ENCODE measurements around the gene PLCXD3.

PLCXD3 gene

GRCh38 chr5:41510176-41510831, at the start of gene PLCXD3:
TSS of gene PLCXD3 (minus strand) at chr5:41510601. CDS start at chr5:41510526, 75 bp downstream.
- DNase-seq (ENCODE audit: low read depth, low spot score), result no peak

- no peak for DNase-seq (ENCODE audit: low read depth, low spot score)
Observed at GRCh38 chr5:41559184-41559583, 48.8 kb upstream of the PLCXD3 start.

- no peak for DNase-seq (ENCODE audit: low read depth, low spot score)
Observed at GRCh38 chr5:41558295-41558694, 47.9 kb upstream of the PLCXD3 start.

DNA sequence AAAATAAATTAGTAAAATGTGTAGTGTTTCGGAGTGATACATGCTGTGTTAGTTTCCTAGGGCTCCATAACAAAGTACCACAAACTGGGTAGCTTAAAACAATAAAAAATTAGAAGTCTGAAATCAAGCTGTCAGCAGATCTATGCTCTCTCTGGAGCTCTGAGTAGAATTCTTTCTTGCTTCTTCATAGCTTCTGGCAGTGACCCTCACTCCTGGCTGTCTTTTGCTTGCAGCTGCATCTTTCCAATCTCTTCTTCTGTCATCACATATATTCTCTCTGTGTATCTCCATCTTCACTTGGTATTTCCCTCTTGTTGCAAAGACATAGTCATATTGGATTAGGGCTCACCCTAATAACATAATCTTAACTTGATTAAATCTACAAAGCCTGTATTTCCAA, 37.6 kb upstream of the PLCXD3 start:
- no peak for DNase-seq (ENCODE audit: low read depth, low spot score)

GRCh38 chr5:41542183-41542582, 31.8 kb upstream of the PLCXD3 start:
- no peak for DNase-seq (ENCODE audit: low read depth, low spot score)

DNA sequence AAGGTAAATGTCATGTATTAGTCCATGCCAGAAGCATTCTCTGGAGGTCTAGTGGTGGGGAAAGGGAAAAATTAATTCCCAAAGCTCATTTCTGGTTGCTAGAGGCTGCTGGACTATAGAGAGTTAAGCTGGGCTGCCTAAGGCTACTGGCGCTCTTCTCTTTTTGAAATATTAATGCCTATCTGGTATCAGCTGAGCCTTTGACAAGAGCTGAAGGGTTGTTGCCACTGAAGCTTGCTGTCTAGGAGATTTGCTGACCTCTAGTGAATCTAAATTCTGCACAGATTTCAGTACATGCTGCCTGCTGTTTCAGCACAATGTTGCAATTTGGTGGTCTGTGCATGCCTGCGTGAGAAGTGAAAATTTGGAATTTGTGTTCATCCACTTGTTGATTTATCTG, 29.1 kb upstream of the PLCXD3 start:
- no peak for DNase-seq (ENCODE audit: low read depth, low spot score)

DNA sequence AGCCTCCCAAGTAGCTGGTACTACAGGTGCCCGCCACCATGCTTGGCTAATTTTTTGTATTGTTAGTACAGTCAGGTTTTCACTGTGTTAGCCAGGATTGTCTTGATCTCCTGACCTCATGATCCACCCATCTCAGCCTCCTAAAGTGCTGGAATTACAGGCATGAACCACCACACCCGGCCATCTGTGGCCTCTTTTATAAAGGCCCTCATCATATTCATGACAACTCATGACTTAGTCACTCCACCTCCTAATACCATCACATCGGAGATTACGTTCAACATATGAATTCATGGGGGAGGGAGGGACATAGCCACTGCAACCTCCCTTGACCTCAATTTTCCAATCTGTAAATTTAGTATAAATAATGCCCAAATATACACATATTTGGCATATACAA, 27.2 kb upstream of the PLCXD3 start:
- DNase-seq (ENCODE audit: low read depth, low spot score), result no peak

- DNase-seq (ENCODE audit: low read depth, low spot score), result no peak
Observed at GRCh38 chr5:41532485-41532884, 22.1 kb upstream of the PLCXD3 start.

GRCh38 chr5:41527201-41527779, 16.9 kb upstream of the PLCXD3 start:
- no peak for DNase-seq (ENCODE audit: low read depth, low spot score)

- DNase-seq (ENCODE audit: low read depth, low spot score), result no peak
Observed at GRCh38 chr5:41526699-41527098, 16.3 kb upstream of the PLCXD3 start.

DNA sequence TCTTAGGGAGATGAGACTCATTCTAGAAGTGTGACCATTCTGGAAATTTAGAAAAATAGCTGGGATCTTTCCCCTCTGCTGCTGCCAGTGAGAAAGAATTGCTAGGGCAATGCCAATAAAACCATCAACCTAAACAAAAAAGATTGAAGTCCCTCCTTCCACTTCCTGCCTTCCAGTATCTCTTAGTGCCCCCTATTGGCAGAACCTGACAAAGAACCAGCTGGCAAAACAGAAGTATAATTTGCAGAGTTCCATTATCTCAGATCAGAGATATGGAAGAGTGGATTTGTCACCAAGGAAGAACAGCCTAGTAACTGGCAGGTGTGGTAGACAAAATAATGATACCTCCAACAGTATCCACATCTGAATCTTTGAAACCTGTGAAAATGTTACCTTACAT, 13.8 kb upstream of the PLCXD3 start:
- DNase-seq (ENCODE audit: low read depth, low spot score), result no peak

DNA sequence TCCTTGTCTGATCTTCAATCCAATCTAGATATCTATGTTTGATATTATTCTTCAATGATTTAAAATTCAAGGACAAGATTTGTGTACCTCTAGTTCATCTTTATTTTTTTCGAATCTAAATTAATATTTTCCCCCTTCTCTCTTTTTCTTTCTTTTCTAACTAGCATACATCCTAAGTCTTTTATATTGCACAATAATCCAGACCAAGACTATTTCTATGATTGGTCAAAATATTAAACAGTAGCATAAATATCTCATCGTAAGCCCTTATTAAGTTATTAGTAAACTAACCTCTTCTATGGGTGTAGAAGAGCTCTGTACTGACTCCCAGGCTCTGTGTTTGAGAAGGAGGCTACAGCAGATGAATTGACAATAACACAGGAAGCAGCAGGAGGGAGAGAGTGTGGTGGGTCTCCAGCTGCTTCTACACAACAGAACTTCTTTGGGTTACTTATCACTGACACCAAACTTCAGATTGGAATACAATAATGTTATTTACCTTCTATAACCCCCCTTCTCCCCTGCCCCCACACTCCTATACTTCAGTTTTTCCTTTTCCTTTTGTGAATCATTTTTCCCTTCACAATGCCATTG, 11.9 kb upstream of the PLCXD3 start:
- DNase-seq (ENCODE audit: low read depth, low spot score), result no peak

- no peak for DNase-seq (ENCODE audit: low read depth, low spot score)
Observed at GRCh38 chr5:41519801-41520200, 9.4 kb upstream of the PLCXD3 start.

DNA sequence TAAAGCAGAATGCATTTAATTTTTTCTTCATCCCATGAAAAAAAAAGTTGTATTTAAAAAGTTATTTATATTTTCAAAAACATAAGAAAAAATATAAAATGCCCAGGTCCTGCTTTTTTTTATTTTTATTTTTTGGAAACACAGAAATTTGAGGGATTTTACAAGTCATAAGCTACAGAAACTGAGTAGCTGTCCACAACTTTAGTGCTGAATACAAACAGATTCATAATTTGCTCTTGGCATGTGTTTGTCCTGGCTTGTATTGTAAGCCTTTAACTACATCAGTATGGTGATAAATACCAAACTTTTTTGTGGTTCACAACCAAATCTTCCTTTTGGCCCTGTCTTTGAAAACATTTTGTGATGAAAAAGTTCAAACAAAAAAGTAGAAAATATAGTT, 7.5 kb upstream of the PLCXD3 start:
- no peak for DNase-seq (ENCODE audit: low read depth, low spot score)

DNA sequence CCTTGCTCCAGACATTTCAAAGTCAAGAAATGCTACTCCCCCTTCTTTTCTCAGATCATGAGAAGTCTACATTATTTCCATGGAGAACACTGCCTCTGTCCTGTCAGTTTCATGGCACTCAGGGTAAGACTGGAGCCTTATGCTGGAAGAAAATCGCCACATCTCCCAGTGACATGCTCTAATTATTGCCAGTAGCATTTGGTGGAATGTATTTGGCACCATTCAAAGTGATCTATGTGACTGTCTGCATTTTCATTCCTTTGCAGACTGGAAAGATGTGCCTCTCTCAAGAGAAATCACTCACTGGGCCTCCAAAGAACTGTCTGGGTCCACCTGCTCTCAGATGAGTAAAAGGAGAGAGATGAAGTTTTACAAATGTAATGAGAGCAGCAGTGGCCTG, 840 bp upstream of the PLCXD3 start:
- no peak for DNase-seq (ENCODE audit: low read depth, low spot score)

DNA sequence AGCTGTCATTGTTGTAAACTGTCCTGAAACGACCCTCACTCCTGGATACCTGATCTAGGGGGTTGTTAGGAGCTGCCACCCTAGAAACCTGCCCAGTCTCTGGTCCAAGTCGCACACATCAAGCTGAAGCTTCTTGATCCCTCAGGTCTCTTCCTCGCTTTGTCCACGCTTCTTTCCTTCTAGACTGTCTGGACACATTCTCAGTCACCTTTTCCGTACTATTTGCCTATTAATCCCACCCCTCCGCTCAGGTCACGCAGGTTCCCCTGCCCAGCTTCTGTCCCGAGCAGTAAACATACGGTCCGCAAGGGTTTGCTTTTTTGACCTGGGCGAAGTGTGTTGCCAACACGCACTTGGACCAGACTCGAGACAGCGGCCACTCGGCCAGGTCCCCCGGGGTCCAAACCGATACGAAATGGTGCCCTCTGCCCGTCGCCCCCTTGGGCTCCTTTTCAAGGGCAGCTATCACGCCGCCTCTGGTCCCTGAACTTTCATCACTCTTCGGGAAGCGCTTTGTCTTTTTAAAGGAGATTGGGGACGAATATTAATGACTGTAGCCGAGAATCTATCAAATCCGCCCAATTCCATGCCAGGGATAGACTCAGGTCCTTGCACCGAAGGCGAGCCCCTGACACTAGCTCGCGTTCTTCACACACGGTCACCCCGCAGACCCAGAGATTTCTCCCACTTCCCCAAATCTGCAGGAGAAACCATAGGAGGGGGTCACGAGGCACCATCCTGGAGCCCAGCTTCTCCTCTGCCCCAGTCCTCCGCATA, 814 bp downstream of the PLCXD3 start:
- DNase-seq (ENCODE audit: low read depth, low spot score), result no peak

DNA sequence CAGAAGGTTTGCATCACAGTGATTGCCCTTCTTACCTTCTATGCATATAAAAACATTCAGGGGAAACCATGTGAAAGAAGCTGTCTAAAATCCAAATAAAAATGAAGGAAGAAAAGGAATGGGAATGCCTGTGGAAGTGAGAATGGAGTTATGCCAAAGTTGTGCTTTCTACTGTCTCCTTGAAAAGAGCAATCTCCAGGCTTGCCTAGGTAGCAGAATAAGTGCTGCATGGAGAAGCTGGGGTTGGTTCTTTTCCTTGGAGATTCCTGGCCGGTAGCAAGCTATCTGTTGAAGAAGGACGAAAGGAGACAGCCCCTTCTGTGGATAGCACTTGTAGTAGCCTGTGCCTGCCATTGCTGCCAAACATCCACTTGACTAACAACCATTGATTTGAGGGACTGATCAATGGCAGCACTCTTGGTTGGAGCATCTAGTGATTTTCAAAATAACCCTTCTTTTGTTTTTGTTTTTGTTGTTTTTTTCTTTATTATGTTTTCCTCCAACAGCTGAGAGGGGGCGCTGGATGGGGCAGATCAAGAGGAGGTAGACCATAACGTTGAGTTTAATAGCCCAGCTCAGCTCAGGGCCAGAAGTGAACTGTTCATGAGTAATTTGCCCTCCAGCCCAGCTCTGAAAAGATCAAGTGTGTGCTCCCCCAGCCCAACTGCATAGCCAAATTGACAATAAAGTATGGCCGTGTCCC, 1.6 kb downstream of the PLCXD3 start:
- no peak for DNase-seq (ENCODE audit: low read depth, low spot score)

GRCh38 chr5:41508186-41508585, 2.2 kb downstream of the PLCXD3 start:
- no peak for DNase-seq (ENCODE audit: low read depth, low spot score)

DNA sequence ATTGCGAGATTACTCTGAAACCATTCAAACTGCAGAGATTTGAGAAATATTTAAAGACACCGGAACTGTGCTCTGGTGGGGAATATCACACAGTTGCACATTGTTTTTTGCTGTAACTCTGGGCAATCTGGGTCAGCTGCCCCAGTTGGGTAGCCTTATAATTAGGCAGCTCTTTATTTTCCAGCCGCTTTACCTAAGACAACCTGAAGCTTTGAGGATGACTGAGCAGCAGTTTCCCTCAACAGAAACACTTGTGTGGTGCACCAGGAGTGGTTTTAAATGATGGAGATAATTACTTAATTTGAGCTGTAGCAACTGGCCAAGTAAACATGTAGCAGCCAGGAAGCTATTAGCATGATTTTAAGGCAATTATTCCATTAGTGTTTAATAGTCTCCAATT, 2.9 kb downstream of the PLCXD3 start:
- DNase-seq (ENCODE audit: low read depth, low spot score), result no peak

DNA sequence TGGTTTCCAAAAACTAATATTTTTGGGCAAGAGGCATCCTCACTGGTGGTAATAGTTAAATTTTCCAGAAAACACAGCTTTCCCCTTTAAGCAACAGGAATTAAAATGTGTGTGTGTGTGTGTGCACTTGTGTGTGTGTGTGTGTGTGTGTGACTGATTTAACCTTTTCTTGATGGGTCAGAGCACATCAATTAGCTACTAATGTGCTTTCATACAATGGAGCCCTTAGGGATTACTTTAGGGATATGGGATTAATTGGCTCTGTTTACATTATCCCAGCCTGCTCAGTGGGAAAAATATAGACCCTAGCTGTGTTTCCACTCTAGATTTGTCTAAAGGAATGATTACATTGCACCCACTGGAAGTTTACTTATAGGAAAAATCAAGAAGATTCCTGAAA, 6.5 kb downstream of the PLCXD3 start:
- DNase-seq (ENCODE audit: low read depth, low spot score), result no peak

DNA sequence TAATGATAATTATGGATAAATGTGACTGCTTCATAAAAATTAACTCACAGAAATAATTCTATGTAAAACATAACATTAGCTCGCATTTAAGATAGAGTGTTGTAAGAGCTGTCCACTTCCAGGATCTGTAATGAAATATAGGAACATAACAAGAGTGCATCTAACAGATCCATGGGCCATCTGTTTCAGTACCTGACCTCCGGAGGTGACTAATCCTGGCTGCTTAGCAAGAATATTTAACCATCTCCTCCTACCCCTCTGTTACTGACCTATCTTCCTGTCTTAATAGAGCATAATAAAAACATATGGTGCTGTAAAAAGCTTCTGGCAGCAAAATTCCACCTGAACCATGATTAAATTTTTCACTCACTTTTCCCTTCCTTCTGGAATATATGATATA, 7.1 kb downstream of the PLCXD3 start:
- no peak for DNase-seq (ENCODE audit: low read depth, low spot score)

Data from activated CD4-positive, CD25-positive, alpha-beta regulatory T cell treated with anti-CD3 and anti-CD28 coated beads, Interleukin-2, amount 50 U/mL, for 16 hours (primary cell).